Testis (tissue), 2 donors: ENCODE measurements around the gene NRAP.

Experiments
- CTCF ChIP-seq, 3 experiments: fragments of 450-650 bp in 2 of 3; fragments of 200-600 bp in 1 of 3; sonication (generic) in 1 of 3; IDR thresholded peaks; one replicate each; pipeline ENCODE4 v1.5.1; 2016 to 2019; ENCODE audit warnings: antibody characterized with exemption in 3 of 3, mild to moderate bottlenecking in 2 of 3, moderate library complexity in 1 of 3
- POLR2A ChIP-seq: fragments of 450-650 bp; IDR thresholded peaks from one replicate; pipeline ENCODE4 v1.6.1; 2017; ENCODE audit warnings: antibody characterized with exemption, mild to moderate bottlenecking, moderate library complexity

DNA sequence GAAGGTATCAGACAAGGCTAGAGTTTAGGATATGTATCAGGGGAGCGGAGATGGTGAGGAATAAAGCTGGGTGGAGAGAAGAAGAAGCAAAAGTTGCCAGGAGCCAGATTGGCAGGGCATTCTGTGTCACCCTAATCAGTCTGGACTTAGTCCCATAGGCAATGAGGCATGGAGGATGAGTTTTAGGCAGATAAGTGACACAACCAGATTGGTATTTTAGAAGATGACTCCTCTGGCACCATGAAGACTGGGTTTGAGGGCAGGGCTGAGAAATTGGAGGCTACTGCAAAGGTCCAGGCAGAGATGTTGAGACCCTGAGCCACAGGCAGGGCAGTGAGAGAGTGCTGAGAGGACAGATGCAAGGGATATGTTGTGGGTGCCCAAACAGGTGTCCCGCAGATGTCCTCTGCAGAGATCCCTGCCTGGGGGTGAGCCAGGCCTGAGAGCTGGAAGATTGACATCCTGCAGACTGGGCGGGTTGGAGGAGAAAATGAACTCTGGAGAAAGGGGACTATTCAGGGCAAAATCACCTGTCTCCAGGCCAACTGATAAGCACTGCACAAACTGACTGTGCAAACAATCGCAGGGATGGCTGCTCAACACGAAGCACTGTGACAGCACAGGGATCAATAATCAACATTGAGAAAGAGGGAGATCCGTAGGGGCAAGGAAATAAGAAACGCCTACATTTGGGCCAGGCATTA is 122.8 kb downstream of the NRAP start:
- TF ChIP-seq POLR2A (no peak), CTCF (IDR thresholded peaks at IDR 0.05) (no peak)
